NB4 (cell line): ENCODE measurements around the gene IRF3.
A peak's percentile ranks its signal among the peaks of the same experiment; 100 is the strongest.

ENCODE experiments used
- DNase-seq: peaks from one replicate; pipeline ENCODE4 v3.0.0; 2010; ENCODE audit warnings: low read depth
- H3K4me3 ChIP-seq: one replicate; pipeline ENCODE4 v1.5.1; 2011; ENCODE audit warnings: mild to moderate bottlenecking, low read depth, low read length, moderate library complexity
- CTCF ChIP-seq: IDR thresholded peaks from one replicate; pipeline ENCODE4 v1.5.1; 2012; ENCODE audit warnings: low read depth, low read length
- MYC ChIP-seq: IDR thresholded peaks from 2 replicates; pipeline ENCODE4 v1.6.1; 2011; ENCODE audit warnings: low read depth, low read length
- POLR2A ChIP-seq: IDR thresholded peaks from 2 replicates; pipeline ENCODE4 v1.6.1; 2011; ENCODE audit warnings: mild to moderate bottlenecking; ENCODE audit not compliant: insufficient read length; ENCODE audit errors: extremely low read depth
- TF ChIP-seq, protein P1 (sequence below): IDR thresholded peaks from 2 replicates; pipeline ENCODE4 v1.6.1; 2011; ENCODE audit warnings: low read depth, low read length

Gene IRF3

DNA sequence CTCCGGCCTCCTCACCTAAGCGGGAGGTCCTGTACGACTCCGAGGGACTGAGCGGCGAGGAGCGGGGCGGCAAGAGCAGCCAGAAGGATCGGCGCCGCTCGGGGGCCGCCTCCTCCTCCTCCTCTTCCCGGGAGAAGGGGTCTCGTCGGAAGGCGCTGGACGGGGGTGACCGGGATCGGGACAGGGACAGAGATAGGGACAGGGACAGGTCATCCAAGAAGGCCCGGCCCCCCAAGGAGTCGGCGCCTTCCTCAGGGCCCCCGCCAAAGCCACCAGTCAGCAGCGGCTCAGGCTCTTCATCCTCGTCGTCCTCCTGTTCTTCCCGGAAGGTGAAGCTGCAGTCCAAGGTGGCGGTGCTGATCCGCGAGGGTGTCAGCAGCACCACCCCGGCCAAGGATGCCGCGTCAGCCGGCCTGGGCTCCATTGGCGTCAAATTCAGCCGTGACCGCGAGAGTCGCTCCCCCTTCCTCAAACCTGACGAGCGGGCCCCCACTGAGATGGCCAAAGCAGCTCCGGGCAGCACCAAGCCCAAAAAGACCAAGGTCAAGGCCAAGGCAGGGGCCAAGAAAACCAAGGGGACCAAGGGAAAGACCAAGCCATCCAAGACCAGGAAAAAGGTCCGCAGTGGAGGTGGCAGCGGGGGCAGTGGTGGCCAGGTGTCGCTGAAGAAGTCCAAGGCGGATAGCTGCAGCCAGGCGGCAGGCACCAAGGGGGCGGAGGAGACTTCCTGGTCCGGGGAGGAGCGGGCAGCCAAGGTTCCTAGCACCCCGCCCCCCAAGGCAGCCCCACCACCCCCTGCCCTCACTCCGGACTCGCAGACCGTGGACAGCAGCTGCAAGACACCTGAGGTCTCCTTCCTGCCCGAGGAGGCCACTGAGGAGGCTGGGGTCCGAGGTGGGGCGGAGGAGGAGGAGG lies 12.8 kb downstream of the IRF3 start:
- no peak overlapping the region for H3K4me3 ChIP-seq
- no peak for TF ChIP-seq POLR2A
- DNase-seq, result no peak

DNA sequence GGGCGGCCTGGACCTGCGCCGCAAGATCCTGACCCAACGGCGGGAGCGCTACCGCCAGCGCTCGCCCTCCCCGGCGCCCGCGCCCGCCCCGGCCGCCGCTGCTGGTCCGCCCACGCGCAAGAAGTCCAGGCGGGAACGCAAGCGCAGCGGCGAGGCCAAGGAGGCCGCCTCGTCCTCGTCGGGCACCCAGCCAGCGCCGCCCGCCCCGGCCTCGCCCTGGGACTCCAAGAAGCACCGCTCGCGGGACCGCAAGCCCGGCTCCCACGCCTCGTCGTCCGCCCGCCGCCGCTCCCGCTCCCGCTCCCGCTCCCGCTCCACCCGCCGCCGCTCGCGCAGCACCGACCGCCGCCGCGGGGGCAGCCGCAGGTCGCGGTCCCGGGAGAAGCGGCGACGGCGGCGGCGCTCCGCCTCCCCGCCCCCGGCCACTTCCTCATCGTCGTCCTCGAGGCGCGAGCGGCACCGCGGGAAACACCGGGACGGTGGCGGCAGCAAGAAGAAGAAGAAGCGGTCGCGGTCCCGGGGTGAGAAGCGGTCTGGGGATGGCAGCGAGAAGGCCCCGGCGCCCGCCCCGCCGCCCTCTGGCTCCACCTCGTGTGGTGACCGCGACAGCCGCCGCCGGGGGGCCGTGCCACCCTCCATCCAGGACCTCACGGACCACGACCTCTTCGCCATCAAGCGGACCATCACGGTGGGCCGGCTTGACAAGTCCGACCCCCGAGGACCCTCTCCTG lies 13.7 kb downstream of the IRF3 start:
- no peak for DNase-seq
- H3K4me3 ChIP-seq, result no peak overlapping the region
- TF ChIP-seq CTCF, result no peak

- no peak for DNase-seq
- no peak overlapping the region for H3K4me3 ChIP-seq
- TF ChIP-seq, protein P1, sequence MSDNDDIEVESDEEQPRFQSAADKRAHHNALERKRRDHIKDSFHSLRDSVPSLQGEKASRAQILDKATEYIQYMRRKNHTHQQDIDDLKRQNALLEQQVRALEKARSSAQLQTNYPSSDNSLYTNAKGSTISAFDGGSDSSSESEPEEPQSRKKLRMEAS, result no peak
- TF ChIP-seq MYC (no peak), POLR2A (no peak)
These were observed 14.4 kb downstream of the IRF3 start for GRCh38 chr19:49651029-49651819.

DNA sequence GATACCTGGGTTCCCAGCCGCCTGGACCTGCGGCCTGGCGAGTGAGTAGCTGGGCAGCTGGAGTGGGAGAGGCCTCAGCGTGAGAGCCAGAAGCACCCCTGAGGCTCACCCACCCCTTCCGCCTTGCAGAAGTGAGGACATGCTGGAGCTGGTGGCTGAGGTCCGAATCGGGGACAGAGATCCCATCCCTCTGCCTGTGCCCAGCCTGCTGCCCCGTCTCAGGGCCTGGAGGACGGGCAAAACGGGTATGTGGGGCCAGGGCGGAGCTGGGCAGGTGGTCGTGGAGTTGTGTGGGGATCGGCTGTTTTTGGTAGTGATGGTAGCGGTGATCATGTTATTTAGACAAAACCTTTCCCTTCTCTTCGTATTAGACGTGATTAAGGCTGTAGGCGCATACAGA lies 19.1 kb downstream of the IRF3 start:
- TF ChIP-seq POLR2A (no peak), MYC (no peak)
- TF ChIP-seq, protein P1, result no peak
- DNase-seq, result no peak
- H3K4me3 ChIP-seq, result no peak overlapping the region

GRCh38 chr19:49645995-49646394 lies 19.7 kb downstream of the IRF3 start:
- TF ChIP-seq, protein P1, result no peak
- TF ChIP-seq MYC (no peak), POLR2A (no peak), CTCF (no peak)
- DNase-seq, result no peak
- H3K4me3 ChIP-seq, result no peak overlapping the region

DNA sequence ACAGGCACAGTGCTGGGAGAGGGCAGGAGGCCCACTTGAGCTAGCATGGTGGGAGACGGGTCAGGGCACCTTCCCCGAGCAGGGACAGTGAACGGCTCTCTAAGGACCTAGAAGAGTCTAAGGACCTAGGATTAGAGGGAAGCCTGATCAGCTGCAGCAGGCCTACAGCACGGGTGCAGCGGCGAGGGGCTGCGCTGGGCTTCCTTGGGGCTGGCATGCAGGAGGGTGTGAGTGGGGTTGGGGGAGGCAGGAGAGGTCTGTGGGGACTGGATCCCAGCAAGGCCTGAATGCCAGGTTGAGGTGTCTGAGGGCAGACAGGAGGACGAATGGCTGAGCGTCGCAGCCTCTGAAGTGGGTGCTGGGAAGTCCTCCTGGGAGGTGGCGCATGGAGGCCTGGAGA lies 20.1 kb downstream of the IRF3 start:
- TF ChIP-seq CTCF (no peak), POLR2A (no peak), MYC (no peak)
- TF ChIP-seq, protein P1, result no peak
- DNase-seq, result no peak
- no peak overlapping the region for H3K4me3 ChIP-seq

DNA sequence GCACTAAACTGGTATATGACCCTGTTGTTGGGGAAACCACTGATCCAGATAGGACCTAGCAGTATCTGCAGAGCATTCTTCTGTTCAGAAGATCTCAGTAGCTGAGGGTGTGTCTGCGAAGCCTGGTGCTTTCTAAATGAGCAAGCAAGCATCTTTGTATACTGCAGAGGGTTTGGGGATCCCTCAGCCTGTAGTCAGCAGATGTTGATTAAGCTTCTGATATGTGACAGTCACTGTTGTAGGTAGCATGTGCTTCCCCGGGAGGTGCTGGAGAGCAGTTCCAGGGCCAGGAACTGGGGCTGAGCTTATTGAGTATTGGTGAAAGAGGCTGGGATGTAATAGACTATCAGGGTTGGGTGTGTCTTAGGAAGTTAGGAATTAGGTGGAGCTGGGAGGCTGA lies 22.2 kb downstream of the IRF3 start:
- DNase-seq, result no peak
- TF ChIP-seq MYC, result no peak
- TF ChIP-seq CTCF, result no peak
- TF ChIP-seq, protein P1, result no peak
- TF ChIP-seq POLR2A, result no peak
- H3K4me3 ChIP-seq, result peak overlapping the region; percentile 99
